ENCODE results near the gene TREML1. TPM values are rescaled to one million over a fixed set of nuclear protein-coding genes. Genes with fewer than 3 reads are reported as not detected.

Gene TREML1
- total and polyA plus RNA-seq, 2 experiments from 2014 or later: not detected

- no peaks in the 10 kb centered on the region for H3K4me1 ChIP-seq (ENCODE audit: insufficient read depth)
- H3K27me3 ChIP-seq (ENCODE audit: insufficient read depth): no peaks in the 10 kb centered on the region
- H4K20me1 ChIP-seq (replicated peaks; ENCODE audit: insufficient read depth): no peaks in the 10 kb centered on the region
- Mint-ChIP-seq H3K4me1 (no peaks in the 10 kb centered on the region; the same call in 2 of the 3 replicates), H3K27me3 (ENCODE audit: insufficient read depth, low read depth, poor library complexity) (peaks cover 11% of the 10 kb centered on the region), H3K27ac (no peak overlapping the region), H3K9me3 (no peaks in the 10 kb centered on the region), H3K36me3 (ENCODE audit: low read depth) (no peaks in the 10 kb centered on the region), H3K4me3 (no peak overlapping the region)
- TF ChIP-seq POLR2AphosphoS5 (IDR thresholded peaks at IDR 0.05; ENCODE audit: low read depth): no peak
- TF ChIP-seq ZNF462 (CRISPR knock-in tag; IDR thresholded peaks at IDR 0.05): no peak
- no peak for TF ChIP-seq CREB1 (CRISPR knock-in tag; IDR thresholded peaks at IDR 0.05; ENCODE audit: low read depth)
- no peak for TF ChIP-seq ZNF331 (CRISPR knock-in tag; IDR thresholded peaks at IDR 0.05; ENCODE audit: low read depth)
- no peak for TF ChIP-seq CTCF (conservative IDR thresholded peaks at IDR 0.05; ENCODE audit: low read depth in 2 of 2)
- no peak for TF ChIP-seq ZNF114 (CRISPR knock-in tag; IDR thresholded peaks at IDR 0.05)
- TF ChIP-seq EZH2phosphoT487 (IDR thresholded peaks at IDR 0.05; ENCODE audit: unreplicated experiment): no peak
- no peak for TF ChIP-seq STAT1 (IDR thresholded peaks at IDR 0.05; ENCODE audit: unreplicated experiment)
- no peak for TF ChIP-seq JUNB (IDR thresholded peaks at IDR 0.05; ENCODE audit: unreplicated experiment)
- ATAC-seq: no peak
- H2AFZ ChIP-seq: no peak overlapping the region
- H3K36me3 ChIP-seq (ENCODE audit: insufficient read depth): no peaks in the 10 kb centered on the region
- peaks cover 8% of the 10 kb centered on the region; the same call in 1 of the 2 replicates for H3K9me2 ChIP-seq (ENCODE audit: insufficient read depth)
- H3K4me3 ChIP-seq: no peak overlapping the region
- H3F3A ChIP-seq (replicated peaks; ENCODE audit: low read depth): no peaks in the 10 kb centered on the region
- no peak overlapping the region for H3K4me2 ChIP-seq
- no peaks in the 10 kb centered on the region for H3K79me2 ChIP-seq (replicated peaks; ENCODE audit: insufficient read depth)
- no peak for DNase-seq (ENCODE audit: low spot score)
- H3K27ac ChIP-seq (ENCODE audit: low read depth): no peak overlapping the region
These were observed 9.2 kb upstream of the TREML1 start for GRCh38 chr6:41163419-41163717.

Data from GM23338 (cell line).